ENCODE data around the gene TAF1A.

GRCh38 chr1:222632749-222633148 is 43.0 kb upstream of the TAF1A start:
- TF ChIP-seq PREB (CRISPR knock-in tag; IDR thresholded peaks at IDR 0.05; ENCODE audit: borderline replicate concordance): no peak
- TF ChIP-seq NFYB (CRISPR knock-in tag; conservative IDR thresholded peaks at IDR 0.05; ENCODE audit: low read depth): no peak
- no peak for TF ChIP-seq ZNF416 (CRISPR knock-in tag; IDR thresholded peaks at IDR 0.05)
- no peak for TF ChIP-seq CTCF (IDR thresholded peaks at IDR 0.05)
- TF ChIP-seq MAX (CRISPR knock-in tag; IDR thresholded peaks at IDR 0.05): no peak
- no peak for TF ChIP-seq ETV6 (CRISPR knock-in tag; IDR thresholded peaks at IDR 0.05)
- no peak for TF ChIP-seq NR3C1 (CRISPR knock-in tag; conservative IDR thresholded peaks at IDR 0.05; ENCODE audit: low read depth)
- no peak for TF ChIP-seq RELA (CRISPR knock-in tag; IDR thresholded peaks at IDR 0.05; ENCODE audit: borderline replicate concordance)
- no peak for TF ChIP-seq TCF7 (CRISPR knock-in tag; IDR thresholded peaks at IDR 0.05; ENCODE audit: low read depth)
- TF ChIP-seq, protein P1, sequence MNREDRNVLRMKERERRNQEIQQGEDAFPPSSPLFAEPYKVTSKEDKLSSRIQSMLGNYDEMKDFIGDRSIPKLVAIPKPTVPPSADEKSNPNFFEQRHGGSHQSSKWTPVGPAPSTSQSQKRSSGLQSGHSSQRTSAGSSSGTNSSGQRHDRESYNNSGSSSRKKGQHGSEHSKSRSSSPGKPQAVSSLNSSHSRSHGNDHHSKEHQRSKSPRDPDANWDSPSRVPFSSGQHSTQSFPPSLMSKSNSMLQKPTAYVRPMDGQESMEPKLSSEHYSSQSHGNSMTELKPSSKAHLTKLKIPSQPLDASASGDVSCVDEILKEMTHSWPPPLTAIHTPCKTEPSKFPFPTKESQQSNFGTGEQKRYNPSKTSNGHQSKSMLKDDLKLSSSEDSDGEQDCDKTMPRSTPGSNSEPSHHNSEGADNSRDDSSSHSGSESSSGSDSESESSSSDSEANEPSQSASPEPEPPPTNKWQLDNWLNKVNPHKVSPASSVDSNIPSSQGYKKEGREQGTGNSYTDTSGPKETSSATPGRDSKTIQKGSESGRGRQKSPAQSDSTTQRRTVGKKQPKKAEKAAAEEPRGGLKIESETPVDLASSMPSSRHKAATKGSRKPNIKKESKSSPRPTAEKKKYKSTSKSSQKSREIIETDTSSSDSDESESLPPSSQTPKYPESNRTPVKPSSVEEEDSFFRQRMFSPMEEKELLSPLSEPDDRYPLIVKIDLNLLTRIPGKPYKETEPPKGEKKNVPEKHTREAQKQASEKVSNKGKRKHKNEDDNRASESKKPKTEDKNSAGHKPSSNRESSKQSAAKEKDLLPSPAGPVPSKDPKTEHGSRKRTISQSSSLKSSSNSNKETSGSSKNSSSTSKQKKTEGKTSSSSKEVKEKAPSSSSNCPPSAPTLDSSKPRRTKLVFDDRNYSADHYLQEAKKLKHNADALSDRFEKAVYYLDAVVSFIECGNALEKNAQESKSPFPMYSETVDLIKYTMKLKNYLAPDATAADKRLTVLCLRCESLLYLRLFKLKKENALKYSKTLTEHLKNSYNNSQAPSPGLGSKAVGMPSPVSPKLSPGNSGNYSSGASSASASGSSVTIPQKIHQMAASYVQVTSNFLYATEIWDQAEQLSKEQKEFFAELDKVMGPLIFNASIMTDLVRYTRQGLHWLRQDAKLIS (CRISPR knock-in tag; IDR thresholded peaks at IDR 0.05; ENCODE audit: borderline replicate concordance): no peak
- TF ChIP-seq HMGA2 (CRISPR knock-in tag; IDR thresholded peaks at IDR 0.05): no peak

Measured in WTC11 (cell line).